Transverse colon (tissue), 4 donors: ENCODE results near the gene C1QTNF5. TPM values are rescaled to one million over a fixed set of nuclear protein-coding genes. Genes with fewer than 3 reads are reported as not detected.
A peak's percentile ranks its signal among the peaks of the same experiment; 100 is the strongest.

ENCODE experiments used
- DNase-seq: peaks from one replicate; pipeline ENCODE4 v3.0.0-alpha.2; 2019
- H3K27ac ChIP-seq, 4 donors: fragments of 200-600 bp; sonication (generic); 2 replicates each; pipeline ENCODE4 v1.5.1; 2016 to 2018; ENCODE audit warnings: inconsistent platforms in 4 of 4
- H3K27me3 ChIP-seq: fragments of 200-600 bp; sonication (generic); 2 replicates; pipeline ENCODE4 v1.5.1; 2017; ENCODE audit warnings: inconsistent platforms
- H3K36me3 ChIP-seq, 4 donors: fragments of 200-600 bp; sonication (generic); 2 replicates each; pipeline ENCODE4 v1.5.1; 2017 to 2019; ENCODE audit warnings: inconsistent platforms in 4 of 4
- H3K4me1 ChIP-seq, 4 donors: fragments of 200-600 bp; sonication (generic); 2 replicates each; pipeline ENCODE4 v1.5.1; 2017 to 2020; ENCODE audit warnings: inconsistent platforms in 4 of 4
- H3K4me3 ChIP-seq, 4 donors: fragments of 200-600 bp; sonication (generic); 1 replicate in 1 of 4; 2 replicates in 3 of 4; pipeline versions ENCODE4 v1.5.1 to v1.6.1; 2017 to 2019; ENCODE audit warnings: inconsistent platforms in 4 of 4
- H3K9me3 ChIP-seq, 2 donors: fragments of 200-600 bp; sonication (generic); 2 replicates each; pipeline ENCODE4 v1.5.1; 2017 to 2019; ENCODE audit warnings: inconsistent platforms in 2 of 2
- CTCF ChIP-seq, 5 experiments: fragments of 200-600 bp in 3 of 5; fragments of 450-650 bp in 2 of 5; sonication (generic) in 3 of 5; IDR thresholded peaks; 1 replicate in 2 of 5; 2 replicates in 3 of 5; pipeline ENCODE4 v1.5.1; 2016 to 2017; ENCODE audit warnings: antibody characterized with exemption in 5 of 5, inconsistent platforms in 3 of 5, mild to moderate bottlenecking in 2 of 5, moderate library complexity in 1 of 5
- EP300 ChIP-seq: sonication (generic); formaldehyde crosslinking; IDR thresholded peaks from one replicate; pipeline ENCODE4 v1.6.1; 2017; ENCODE audit warnings: antibody characterized with exemption, low read depth
- POLR2A ChIP-seq: fragments of 450-650 bp; IDR thresholded peaks from one replicate; pipeline ENCODE4 v1.6.1; 2016; ENCODE audit warnings: antibody characterized with exemption, mild to moderate bottlenecking, moderate library complexity
- POLR2AphosphoS5 ChIP-seq, 3 donors: sonication (generic); formaldehyde crosslinking; IDR thresholded peaks; one replicate each; pipeline ENCODE4 v1.6.1; 2016; ENCODE audit warnings: antibody characterized with exemption in 3 of 3
- WGBS, 2 donors: methylation state at CpG; one replicate each; pipeline ENCODE4 v1.1.5; 2018; ENCODE audit warnings: low coverage in 1 of 2; 5-methylcytosine and 5-hydroxymethylcytosine counted together
- in situ Hi-C, 4 donors: fragments of 200-750 bp; cut with MboI; loops; one replicate each; pipeline versions ENCODE4 v1.15.0 to v1.15.1; 2017; ENCODE audit warnings: low sequenced_read_pairs in 3 of 4, low pct_ligation_motif_present in 1 of 4, low pct_unique_long_range_greater_than_20kb in 1 of 4
- intact Hi-C: fragments of 100-400 bp; cut with DNase I; formaldehyde crosslinking; loops from one replicate; pipeline ENCODE4 v1.15.1; 2023; ENCODE audit warnings: low total_unique reads
- total RNA-seq, 4 donors: library from RNA; depleted of rRNA; stranded (reverse); fragments of >200 nt; gene quantifications; one replicate each; pipeline ENCODE4 v1.1.0, GENCODE V29; 2016

C1QTNF5 gene
- total RNA-seq, 4 donors from 2014 or later = 7.6 to 20.5 (median 11.4) TPM

DNA sequence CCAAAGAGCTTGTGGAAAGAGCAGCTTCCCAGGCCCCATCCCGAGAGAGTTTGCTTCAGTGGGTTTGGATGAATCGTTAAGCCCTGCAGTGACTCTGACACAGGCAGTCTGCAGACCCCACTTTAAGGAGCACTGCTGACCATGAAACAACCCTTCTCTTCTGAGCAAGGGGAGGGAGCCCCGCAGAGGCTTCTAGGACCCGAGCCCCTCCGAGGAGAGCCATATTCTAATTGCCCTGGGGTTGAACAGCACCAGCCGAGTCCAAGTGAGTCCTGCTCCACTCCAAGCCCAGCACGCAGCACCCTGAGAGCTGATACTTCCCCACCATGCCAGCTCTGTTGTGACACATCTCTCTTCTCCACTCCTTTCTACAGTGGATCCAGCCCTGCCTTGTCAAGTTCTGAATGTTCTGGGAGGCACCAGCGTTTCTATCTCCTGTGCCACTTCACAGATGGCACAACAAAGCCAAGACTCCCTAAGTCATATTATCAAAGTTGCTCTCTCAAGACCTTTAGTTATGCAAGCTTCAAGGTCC, 30.5 kb upstream of the C1QTNF5 start:
- TF ChIP-seq POLR2AphosphoS5 (IDR thresholded peaks at IDR 0.05) (no peak), EP300 (no peak), POLR2A (no peak), CTCF (IDR thresholded peaks at IDR 0.05) (no peak)
- H3K36me3 ChIP-seq = no peaks in the 10 kb centered on the region
- WGBS, 2 donors = 40 to 85% methylated on average over 1 to 8 of the region's 8 CpGs
- H3K9me3 ChIP-seq = no peaks in the 10 kb centered on the region
- intact Hi-C loops (no loop called here), in situ Hi-C loops (no loop called here)
- no peak for DNase-seq
- H3K4me1 ChIP-seq = peaks cover 38 to 68% (median 55%) of the 10 kb centered on the region in 4 donors
- H3K27me3 ChIP-seq = no peaks in the 10 kb centered on the region
- no peak overlapping the region for H3K4me3 ChIP-seq
- H3K27ac ChIP-seq = peak overlapping the region; percentile 80 to 88 (median 86)

GRCh38 chr11:119370486-119371046, 29.9 kb upstream of the C1QTNF5 start:
- no peaks in the 10 kb centered on the region for H3K9me3 ChIP-seq
- 55% methylated on average over 4 to 8 of the region's 8 CpGs for WGBS, 2 donors
- DNase-seq = peak; percentile 40
- no peak for TF ChIP-seq CTCF (IDR thresholded peaks at IDR 0.05)
- peak in 2 of 3 donors; percentile 43 to 65 for TF ChIP-seq POLR2AphosphoS5 (IDR thresholded peaks at IDR 0.05)
- no peaks in the 10 kb centered on the region for H3K36me3 ChIP-seq
- intact Hi-C loops = no loop called here
- in situ Hi-C loops = no loop called here
- H3K27ac ChIP-seq = peak overlapping the region; percentile 80 to 88 (median 86)
- no peak overlapping the region for H3K4me3 ChIP-seq
- H3K4me1 ChIP-seq = peaks cover 38 to 69% (median 59%) of the 10 kb centered on the region in 4 donors
- no peaks in the 10 kb centered on the region for H3K27me3 ChIP-seq

GRCh38 chr11:119369132-119369925, 28.6 kb upstream of the C1QTNF5 start:
- Histone ChIP-seq H3K27ac (peak overlapping the region; percentile 80 to 88 (median 86)), H3K9me3 (no peaks in the 10 kb centered on the region), H3K4me1 (peaks cover 43 to 74% (median 71%) of the 10 kb centered on the region in 4 donors), H3K36me3 (no peaks in the 10 kb centered on the region), H3K4me3 (peak overlapping the region in 1 of 4 donors; percentile 15), H3K27me3 (peaks cover 2% of the 10 kb centered on the region)
- DNase-seq = peak; percentile 66
- intact Hi-C loops (no loop called here), in situ Hi-C loops (no loop called here)
- TF ChIP-seq POLR2A (no peak), CTCF (IDR thresholded peaks at IDR 0.05) (no peak), POLR2AphosphoS5 (IDR thresholded peaks at IDR 0.05) (peak in 1 of 3 donors; percentile 42), EP300 (peak; percentile 47)
- WGBS, 2 donors = 33 to 49% methylated on average over 4 to 13 of the region's 13 CpGs
